Rectal smooth muscle tissue (tissue), 1 donor: ENCODE data around the gene PEX14.
"Not testable (repeated sequence)": the region's sequence is repeated elsewhere in the genome, so short reads cannot be mapped to it uniquely, and the experiment has no call there.

Experiments used
- H3K27ac ChIP-seq: one replicate; pipeline ENCODE4 v1.7.0; 2013; ENCODE audit warnings: low read depth, low read length, inconsistent platforms
- H3K27me3 ChIP-seq: one replicate; pipeline ENCODE4 v1.7.0; 2013; ENCODE audit warnings: low read length; ENCODE audit not compliant: control insufficient read depth, insufficient read depth
- H3K36me3 ChIP-seq: one replicate; pipeline ENCODE4 v1.7.0; 2013; ENCODE audit warnings: low read length; ENCODE audit not compliant: control insufficient read depth, insufficient read depth
- H3K4me1 ChIP-seq: one replicate; pipeline ENCODE4 v1.7.0; 2013; ENCODE audit warnings: low read length; ENCODE audit not compliant: control insufficient read depth, insufficient read depth
- H3K4me3 ChIP-seq: one replicate; pipeline ENCODE4 v1.7.0; 2013; ENCODE audit warnings: low read length
- H3K9ac ChIP-seq: one replicate; pipeline ENCODE4 v1.7.0; 2013; ENCODE audit warnings: low read length

The PEX14 gene

GRCh38 chr1:10457875-10458274 lies 16.9 kb upstream of the PEX14 start:
- H3K4me1 ChIP-seq, result no peaks in the 10 kb centered on the region
- H3K9ac ChIP-seq, result no peak overlapping the region
- no peak overlapping the region for H3K4me3 ChIP-seq
- no peaks in the 10 kb centered on the region for H3K27me3 ChIP-seq
- H3K36me3 ChIP-seq, result peaks cover 13% of the 10 kb centered on the region
- no peak overlapping the region for H3K27ac ChIP-seq

- Histone ChIP-seq H3K4me1 (no peaks in the 10 kb centered on the region), H3K27ac (no peak overlapping the region)
Measured at GRCh38 chr1:10459184-10459583, 15.6 kb upstream of the PEX14 start.

GRCh38 chr1:10467078-10467477 lies 7.7 kb upstream of the PEX14 start:
- no peak overlapping the region for H3K9ac ChIP-seq
- no peak overlapping the region for H3K27ac ChIP-seq
- H3K27me3 ChIP-seq, result no peaks in the 10 kb centered on the region
- H3K4me3 ChIP-seq, result no peak overlapping the region
- peaks cover 3% of the 10 kb centered on the region for H3K4me1 ChIP-seq
- H3K36me3 ChIP-seq, result peaks cover 28% of the 10 kb centered on the region

More at GRCh38 chr1:10459184-10459583, 15.6 kb upstream of the PEX14 start:
- Histone ChIP-seq H3K4me3 (no peak overlapping the region), H3K36me3 (peaks cover 18% of the 10 kb centered on the region), H3K27me3 (no peaks in the 10 kb centered on the region), H3K9ac (no peak overlapping the region)

- no peak overlapping the region for H3K9ac ChIP-seq
- peaks cover 3% of the 10 kb centered on the region for H3K4me1 ChIP-seq
- H3K27ac ChIP-seq, result no peak overlapping the region
- H3K36me3 ChIP-seq, result peaks cover 12% of the 10 kb centered on the region
- H3K4me3 ChIP-seq, result no peak overlapping the region
- H3K27me3 ChIP-seq, result no peaks in the 10 kb centered on the region
Measured at GRCh38 chr1:10470043-10470442, 4.7 kb upstream of the PEX14 start.

- H3K27me3 ChIP-seq, result no peaks in the 10 kb centered on the region
- H3K9ac ChIP-seq, result peak overlapping the region; percentile 61
- H3K4me3 ChIP-seq, result peak overlapping the region; percentile 86
- H3K27ac ChIP-seq, result peak overlapping the region; percentile 25
- peaks cover 8% of the 10 kb centered on the region for H3K36me3 ChIP-seq
- H3K4me1 ChIP-seq, result peaks cover 9% of the 10 kb centered on the region
Measured at GRCh38 chr1:10471411-10472219, 3.1 kb upstream of the PEX14 start.

GRCh38 chr1:10472220-10473144 lies 2.3 kb upstream of the PEX14 start, which contains the start of gene DFFA:
Gene DFFA, minus strand, starts transcription at chr1:10472529. Its CDS starts 71 bp downstream, at chr1:10472458.
- peak within 1 kb of the TSS; percentile 25 for H3K27ac ChIP-seq
- H3K4me1 ChIP-seq, result peaks cover 9% of the 10 kb centered on the region

GRCh38 chr1:10473145-10473765 lies 1.5 kb upstream of the PEX14 start:
- Histone ChIP-seq H3K4me1 (peaks cover 9% of the 10 kb centered on the region), H3K27ac (no peak overlapping the region), H3K9ac (no peak overlapping the region), H3K4me3 (no peak overlapping the region), H3K27me3 (no peaks in the 10 kb centered on the region), H3K36me3 (peaks cover 2% of the 10 kb centered on the region)

More at GRCh38 chr1:10472220-10473144, 2.3 kb upstream of the PEX14 start, which contains the start of gene DFFA:
- Histone ChIP-seq H3K36me3 (peaks cover 8% of the 10 kb centered on the region), H3K27me3 (no peaks in the 10 kb centered on the region), H3K9ac (peak within 1 kb of the TSS; percentile 61), H3K4me3 (peak within 1 kb of the TSS; percentile 86)

- H3K27me3 ChIP-seq, H3K4me1 ChIP-seq, H3K9ac ChIP-seq, H3K36me3 ChIP-seq: not testable (repeated sequence)
- peak overlapping the region; percentile 52 for H3K27ac ChIP-seq
- H3K4me3 ChIP-seq, result peak overlapping the region; percentile 71
Measured at GRCh38 chr1:10474309-10474612, 489 bp upstream of the PEX14 start.

GRCh38 chr1:10475510-10475909 lies 760 bp downstream of the PEX14 start:
- Histone ChIP-seq H3K4me3 (peak overlapping the region; percentile 71), H3K27ac (peak overlapping the region; percentile 2), H3K9ac (peak overlapping the region; percentile 57), H3K27me3 (no peaks in the 10 kb centered on the region), H3K4me1 (peaks cover 9% of the 10 kb centered on the region), H3K36me3 (no peaks in the 10 kb centered on the region)

- Histone ChIP-seq H3K27me3 (no peaks in the 10 kb centered on the region), H3K36me3 (no peaks in the 10 kb centered on the region), H3K9ac (no peak overlapping the region), H3K4me3 (no peak overlapping the region), H3K4me1 (peaks cover 6% of the 10 kb centered on the region), H3K27ac (no peak overlapping the region)
Measured at GRCh38 chr1:10479296-10479695, 4.5 kb downstream of the PEX14 start.

- Histone ChIP-seq H3K4me3 (no peak overlapping the region), H3K9ac (no peak overlapping the region), H3K27ac (no peak overlapping the region), H3K4me1 (peaks cover 6% of the 10 kb centered on the region), H3K27me3 (no peaks in the 10 kb centered on the region), H3K36me3 (no peaks in the 10 kb centered on the region)
Measured at GRCh38 chr1:10480614-10481013, 5.9 kb downstream of the PEX14 start.

- no peak overlapping the region for H3K4me3 ChIP-seq
- no peaks in the 10 kb centered on the region for H3K36me3 ChIP-seq
- no peaks in the 10 kb centered on the region for H3K4me1 ChIP-seq
- H3K27ac ChIP-seq, result no peak overlapping the region
- H3K27me3 ChIP-seq, result no peaks in the 10 kb centered on the region
- no peak overlapping the region for H3K9ac ChIP-seq
Measured at GRCh38 chr1:10484521-10484920, 9.8 kb downstream of the PEX14 start.
